Suprapubic skin (tissue), 4 donors: ENCODE results near the gene EME1. TPM values are rescaled to one million over a fixed set of nuclear protein-coding genes. Genes with fewer than 3 reads are reported as not detected.
"Not testable (repeated sequence)": the region's sequence is repeated elsewhere in the genome, so short reads cannot be mapped to it uniquely, and the experiment has no call there.

Experiments used
- DNase-seq, 2 donors: peaks; one replicate each; pipeline ENCODE4 v3.0.0-alpha.2; 2019; ENCODE audit warnings: low spot score in 2 of 2
- H3K27ac ChIP-seq: fragments of 200-600 bp; sonication (generic); one replicate; pipeline ENCODE4 v1.5.1; 2019
- H3K27me3 ChIP-seq: fragments of 200-600 bp; sonication (generic); one replicate; pipeline ENCODE4 v1.5.1; 2019
- H3K36me3 ChIP-seq: fragments of 200-600 bp; sonication (generic); one replicate; pipeline ENCODE4 v1.5.1; 2019
- H3K4me1 ChIP-seq: fragments of 200-600 bp; sonication (generic); one replicate; pipeline ENCODE4 v1.5.1; 2019
- H3K4me3 ChIP-seq: fragments of 200-600 bp; sonication (generic); one replicate; pipeline ENCODE4 v1.5.1; 2019; ENCODE audit warnings: mild to moderate bottlenecking
- H3K9me3 ChIP-seq: fragments of 200-600 bp; sonication (generic); one replicate; pipeline ENCODE4 v1.5.1; 2019
- EP300 ChIP-seq: sonication (generic); formaldehyde crosslinking; IDR thresholded peaks from one replicate; pipeline ENCODE4 v1.6.1; 2017; ENCODE audit warnings: antibody characterized with exemption
- POLR2A ChIP-seq, 2 donors: fragments of 450-650 bp; IDR thresholded peaks; one replicate each; pipeline ENCODE4 v1.6.1; 2017; ENCODE audit warnings: antibody characterized with exemption in 2 of 2, mild to moderate bottlenecking in 2 of 2, moderate library complexity in 2 of 2
- POLR2AphosphoS5 ChIP-seq, 3 donors: sonication (generic); formaldehyde crosslinking; IDR thresholded peaks; one replicate each; pipeline ENCODE4 v1.6.1; 2017; ENCODE audit warnings: antibody characterized with exemption in 3 of 3
- WGBS: methylation state at CpG from one replicate; pipeline ENCODE4 v1.1.5; 2018; 5-methylcytosine and 5-hydroxymethylcytosine counted together
- total RNA-seq, 4 donors: library from RNA; depleted of rRNA; stranded (reverse); fragments of >200 nt; gene quantifications; one replicate each; pipeline ENCODE4 v1.1.0, GENCODE V29; 2016
- TF ChIP-seq, protein P1 (sequence below), 2 donors: fragments of 200-600 bp in 1 of 2; fragments of 450-650 bp in 1 of 2; sonication (generic) in 1 of 2; IDR thresholded peaks; one replicate each; pipeline ENCODE4 v1.5.1; 2016 to 2019; ENCODE audit warnings: antibody characterized with exemption in 2 of 2, mild to moderate bottlenecking in 1 of 2, moderate library complexity in 1 of 2

The EME1 gene
- total RNA-seq, 4 donors from 2014 or later: 0.39 to 2.5 (median 0.98) TPM

DNA sequence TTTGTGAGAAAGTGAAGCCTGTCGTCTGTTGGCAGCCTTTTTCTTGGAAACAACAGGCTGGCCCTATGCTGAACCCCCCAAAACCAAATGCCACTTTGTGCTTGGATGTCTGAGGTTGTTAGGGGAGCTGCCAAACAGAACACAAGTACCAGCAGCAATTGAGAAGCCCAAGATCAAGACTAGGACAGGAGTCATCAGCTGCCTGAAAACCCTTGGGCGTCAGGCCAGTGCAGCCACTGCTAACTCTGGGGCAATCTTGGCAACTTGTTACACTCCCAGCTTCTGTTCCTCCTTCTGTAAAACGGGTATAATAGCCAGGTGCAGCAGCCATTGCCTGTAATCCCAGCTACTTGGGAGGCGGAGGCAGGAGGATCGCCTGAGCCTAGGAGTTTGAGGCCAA lies 33.5 kb downstream of the EME1 start:
- TF ChIP-seq POLR2A (IDR thresholded peaks at IDR 0.05) (no peak), EP300 (no peak), POLR2AphosphoS5 (IDR thresholded peaks at IDR 0.05) (no peak)
- TF ChIP-seq, protein P1, sequence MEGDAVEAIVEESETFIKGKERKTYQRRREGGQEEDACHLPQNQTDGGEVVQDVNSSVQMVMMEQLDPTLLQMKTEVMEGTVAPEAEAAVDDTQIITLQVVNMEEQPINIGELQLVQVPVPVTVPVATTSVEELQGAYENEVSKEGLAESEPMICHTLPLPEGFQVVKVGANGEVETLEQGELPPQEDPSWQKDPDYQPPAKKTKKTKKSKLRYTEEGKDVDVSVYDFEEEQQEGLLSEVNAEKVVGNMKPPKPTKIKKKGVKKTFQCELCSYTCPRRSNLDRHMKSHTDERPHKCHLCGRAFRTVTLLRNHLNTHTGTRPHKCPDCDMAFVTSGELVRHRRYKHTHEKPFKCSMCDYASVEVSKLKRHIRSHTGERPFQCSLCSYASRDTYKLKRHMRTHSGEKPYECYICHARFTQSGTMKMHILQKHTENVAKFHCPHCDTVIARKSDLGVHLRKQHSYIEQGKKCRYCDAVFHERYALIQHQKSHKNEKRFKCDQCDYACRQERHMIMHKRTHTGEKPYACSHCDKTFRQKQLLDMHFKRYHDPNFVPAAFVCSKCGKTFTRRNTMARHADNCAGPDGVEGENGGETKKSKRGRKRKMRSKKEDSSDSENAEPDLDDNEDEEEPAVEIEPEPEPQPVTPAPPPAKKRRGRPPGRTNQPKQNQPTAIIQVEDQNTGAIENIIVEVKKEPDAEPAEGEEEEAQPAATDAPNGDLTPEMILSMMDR (IDR thresholded peaks at IDR 0.05): no peak
- WGBS: 79% methylated on average over 5 of the region's 5 CpGs
- DNase-seq: no peak
- Histone ChIP-seq H3K27ac (no peak overlapping the region), H3K27me3 (no peaks in the 10 kb centered on the region), H3K9me3 (no peaks in the 10 kb centered on the region), H3K4me3 (no peak overlapping the region), H3K36me3 (no peaks in the 10 kb centered on the region), H3K4me1 (no peaks in the 10 kb centered on the region)

DNA sequence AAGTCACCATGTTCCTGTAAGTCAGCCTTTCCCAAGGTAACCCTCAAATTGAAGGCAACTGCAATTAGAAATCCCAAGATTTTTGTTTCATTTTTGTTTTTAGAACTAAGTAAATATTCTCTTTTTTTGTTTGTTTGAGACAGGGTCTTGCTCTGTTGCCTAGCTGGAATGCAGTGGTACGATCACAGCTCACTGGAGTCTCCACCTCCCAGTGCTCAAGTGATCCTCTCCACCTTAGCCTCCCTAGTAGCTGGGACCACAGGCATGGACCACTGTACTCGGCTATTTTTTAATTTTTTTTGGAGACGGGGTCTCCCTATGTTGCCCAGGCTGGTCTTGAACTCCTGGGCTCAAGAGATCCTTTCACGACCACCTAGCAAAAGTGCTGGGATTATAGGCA lies 34.9 kb downstream of the EME1 start:
- TF ChIP-seq POLR2AphosphoS5 (IDR thresholded peaks at IDR 0.05) (no peak), EP300 (no peak), POLR2A (IDR thresholded peaks at IDR 0.05) (no peak)
- TF ChIP-seq, protein P1 (IDR thresholded peaks at IDR 0.05): no peak
- H3K27ac ChIP-seq: no peak overlapping the region
- H3K9me3 ChIP-seq: no peaks in the 10 kb centered on the region
- no peaks in the 10 kb centered on the region for H3K4me1 ChIP-seq
- no peak for DNase-seq
- 97% methylated on average over 4 of the region's 4 CpGs for WGBS
- H3K27me3 ChIP-seq: no peaks in the 10 kb centered on the region
- H3K4me3 ChIP-seq: no peak overlapping the region
- H3K36me3 ChIP-seq: no peaks in the 10 kb centered on the region

DNA sequence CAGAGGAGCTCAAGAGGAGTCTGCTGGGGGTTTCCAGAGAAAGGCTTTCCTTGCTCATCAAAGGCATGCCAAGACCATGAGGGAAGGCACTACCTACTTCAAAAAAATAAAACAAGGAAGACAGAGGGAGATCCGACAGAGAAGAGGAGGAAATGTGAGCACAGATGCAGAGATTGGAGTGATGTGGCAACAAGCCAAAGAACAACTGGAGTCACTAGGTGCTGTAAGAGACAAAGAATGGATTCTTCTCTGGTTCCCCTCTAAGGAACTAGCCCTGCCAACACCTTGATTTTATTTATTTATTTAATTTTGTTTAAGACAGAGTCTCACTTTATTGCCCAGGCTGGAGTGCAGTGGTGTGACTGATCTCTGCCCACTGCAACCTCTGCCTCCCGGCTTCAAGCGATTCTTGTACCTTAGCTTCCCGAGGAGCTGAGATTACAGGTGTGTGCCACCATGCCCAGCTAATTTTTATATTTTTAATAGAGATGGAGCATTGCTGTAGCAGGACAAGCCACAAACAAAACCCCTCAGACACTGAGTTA lies 39.2 kb downstream of the EME1 start:
- no peak overlapping the region for H3K27ac ChIP-seq
- H3K9me3 ChIP-seq: no peaks in the 10 kb centered on the region
- H3K4me3 ChIP-seq: no peak overlapping the region
- no peaks in the 10 kb centered on the region for H3K27me3 ChIP-seq
- WGBS: 84% methylated on average over 4 of the region's 4 CpGs
- H3K36me3 ChIP-seq: no peaks in the 10 kb centered on the region
- H3K4me1 ChIP-seq: no peaks in the 10 kb centered on the region
- TF ChIP-seq POLR2AphosphoS5 (IDR thresholded peaks at IDR 0.05) (no peak), POLR2A (IDR thresholded peaks at IDR 0.05) (no peak), EP300 (no peak)
- TF ChIP-seq, protein P1 (IDR thresholded peaks at IDR 0.05): no peak
- DNase-seq: no peak

DNA sequence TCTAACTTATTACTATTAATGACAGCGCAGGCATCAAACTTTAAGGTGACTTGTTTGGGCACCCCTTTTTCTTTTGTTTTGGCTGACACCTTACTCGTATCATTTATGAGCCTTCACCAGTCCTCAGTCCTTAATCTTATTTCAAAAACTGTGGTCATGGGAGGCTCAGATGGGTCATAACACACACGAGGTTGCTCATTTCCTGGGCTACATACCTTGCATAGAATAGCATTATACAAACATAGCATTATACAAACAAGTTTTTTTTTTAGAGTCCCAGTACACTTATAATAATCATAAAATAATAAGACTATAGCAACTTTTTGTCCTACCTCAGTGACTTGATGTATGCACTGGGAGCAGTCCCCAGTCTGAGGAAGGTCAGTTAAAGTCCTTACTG lies 41.8 kb downstream of the EME1 start:
- Histone ChIP-seq H3K27ac (no peak overlapping the region), H3K4me3 (no peak overlapping the region), H3K36me3 (no peaks in the 10 kb centered on the region), H3K9me3 (no peaks in the 10 kb centered on the region), H3K27me3 (no peaks in the 10 kb centered on the region), H3K4me1 (no peaks in the 10 kb centered on the region)
- WGBS: 80% methylated on average over 3 of the region's 3 CpGs
- no peak for TF ChIP-seq POLR2AphosphoS5 (IDR thresholded peaks at IDR 0.05)
- TF ChIP-seq EP300: no peak
- no peak for TF ChIP-seq POLR2A (IDR thresholded peaks at IDR 0.05)
- TF ChIP-seq, protein P1 (IDR thresholded peaks at IDR 0.05): no peak
- DNase-seq: no peak

DNA sequence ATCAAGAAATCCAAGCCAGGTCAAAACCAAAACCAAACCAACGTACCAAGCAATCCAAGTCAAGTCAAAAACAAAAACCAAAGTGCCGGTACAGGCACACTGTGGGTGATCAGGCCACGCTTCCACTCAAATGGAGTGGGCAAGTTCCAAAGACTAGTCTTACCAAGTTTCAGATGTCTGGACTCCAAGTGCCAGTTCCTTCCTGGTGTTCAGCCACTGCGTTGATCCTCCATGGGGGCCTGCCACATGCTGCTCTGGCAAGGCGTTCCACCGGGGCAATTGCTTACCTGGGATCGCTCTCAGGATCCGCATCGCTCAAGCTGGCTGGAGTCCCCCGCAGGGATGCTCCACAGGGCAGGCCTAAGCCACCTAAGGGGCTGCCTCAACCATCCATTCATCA lies 46.5 kb downstream of the EME1 start:
- WGBS: 96% methylated on average over 7 of the region's 10 CpGs
- H3K36me3 ChIP-seq: not testable (repeated sequence)

More for the DNA sequence above, 46.5 kb downstream of the EME1 start:
- not testable (repeated sequence) for DNase-seq, H3K4me3 ChIP-seq, H3K9me3 ChIP-seq, H3K27me3 ChIP-seq, H3K27ac ChIP-seq
- peaks cover 19% of the 10 kb centered on the region for H3K4me1 ChIP-seq
